SK-N-SH (cell line): ENCODE measurements around the gene SSTR3. TPM values are rescaled to one million over a fixed set of nuclear protein-coding genes. Genes with fewer than 3 reads are reported as not detected.

Experiments used
- CTCF ChIA-PET: fragments of 300-600, 350-600 bp; formaldehyde crosslinking; extraction: SDS; loops from one replicate; lab custom pipeline; 2021; lab: Yijun Ruan, JAX
- POLR2A ChIA-PET: fragments of 350-600 bp; sonication (Branson Sonifier 250); formaldehyde crosslinking; extraction: SDS; loops from one replicate; lab custom pipeline; 2020; ENCODE audit warnings: antibody characterized with exemption, inconsistent platforms; lab: Yijun Ruan, JAX
- DNase-seq: peaks from one replicate; pipeline ENCODE4 v3.0.0; 2012
- H2AFZ ChIP-seq: fragments of 200-600 bp; sonication (generic); 2 replicates; pipeline ENCODE4 v1.8.1; 2016; ENCODE audit warnings: antibody characterized with exemption, mild to moderate bottlenecking, low read depth
- H3F3A ChIP-seq: fragments of 200-600 bp; sonication (generic); replicated peaks from 2 replicates; pipeline ENCODE3; 2016; ENCODE audit warnings: antibody characterized with exemption, mild to moderate bottlenecking; ENCODE audit not compliant: insufficient read depth
- H3K27ac ChIP-seq, 2 experiments: fragments of 200-500 bp in 1 of 2; fragments of 200-600 bp in 1 of 2; sonication (Bioruptor generic) in 1 of 2; sonication (generic), shearing (Covaris generic) in 1 of 2; 2 replicates each; pipeline versions ENCODE4 v1.5.1 to v1.6.1; 2014 to 2016; ENCODE audit warnings: low read depth in 2 of 2, inconsistent platforms in 1 of 2, low read length in 1 of 2, mild to moderate bottlenecking in 1 of 2, mixed read lengths in 1 of 2
- H3K27me3 ChIP-seq: fragments of 200-600 bp; sonication (generic), shearing (Covaris generic); 2 replicates; pipeline ENCODE4 v1.6.1; 2016; ENCODE audit warnings: mixed run types; ENCODE audit not compliant: insufficient read depth
- H3K36me3 ChIP-seq, 2 experiments: fragments of 200-500 bp in 1 of 2; fragments of 200-600 bp in 1 of 2; sonication (Bioruptor generic) in 1 of 2; sonication (generic) in 1 of 2; replicated peaks in 1 of 2; 2 replicates each; pipeline versions ENCODE3 to v1.5.1; 2014 to 2016; ENCODE audit warnings: low read length in 1 of 2, mild to moderate bottlenecking in 1 of 2; ENCODE audit not compliant: insufficient read depth in 2 of 2, control insufficient read depth in 1 of 2
- H3K4me1 ChIP-seq, 2 experiments: fragments of 200-500 bp in 1 of 2; fragments of 200-600 bp in 1 of 2; sonication (Bioruptor generic) in 1 of 2; sonication (generic), shearing (Covaris generic) in 1 of 2; 2 replicates each; pipeline versions ENCODE4 v1.5.1 to v1.6.1; 2014 to 2016; ENCODE audit warnings: low read depth in 1 of 2, low read length in 1 of 2, mixed run types in 1 of 2; ENCODE audit not compliant: insufficient read depth in 2 of 2, control insufficient read depth in 1 of 2
- H3K4me2 ChIP-seq: fragments of 200-600 bp; sonication (generic), shearing (Covaris generic); 2 replicates; pipeline ENCODE4 v1.6.1; 2017; ENCODE audit warnings: mixed run types
- H3K4me3 ChIP-seq, 2 experiments: fragments of 200-500 bp in 1 of 2; fragments of 200-600 bp in 1 of 2; sonication (Bioruptor generic) in 1 of 2; sonication (generic), shearing (Covaris generic) in 1 of 2; 2 replicates each; pipeline versions ENCODE4 v1.5.1 to v1.8.1; 2014 to 2016; ENCODE audit warnings: low read depth in 2 of 2, inconsistent platforms in 1 of 2, low read length in 1 of 2, mild to moderate bottlenecking in 1 of 2, mixed read lengths in 1 of 2, moderate library complexity in 1 of 2
- H3K79me2 ChIP-seq: fragments of 200-600 bp; sonication (generic); 2 replicates; pipeline ENCODE4 v1.8.1; 2017; ENCODE audit warnings: mild to moderate bottlenecking; ENCODE audit not compliant: insufficient read depth
- H3K9ac ChIP-seq: fragments of 200-600 bp; sonication (generic); 2 replicates; pipeline ENCODE4 v1.6.1; 2017; ENCODE audit warnings: mixed run types
- H3K9me2 ChIP-seq: fragments of 200-600 bp; sonication (generic); 2 replicates; pipeline ENCODE4 v1.6.1; 2017; ENCODE audit warnings: mixed run types
- H3K9me3 ChIP-seq: fragments of 200-600 bp; sonication (generic); 2 replicates; pipeline ENCODE4 v1.6.1; 2017; ENCODE audit warnings: mixed run types, mild to moderate bottlenecking, moderate library complexity
- H4K20me1 ChIP-seq: fragments of 200-600 bp; sonication (generic); 2 replicates; pipeline ENCODE4 v1.6.1; 2017; ENCODE audit warnings: mild to moderate bottlenecking, mixed run types; ENCODE audit not compliant: insufficient read depth
- CHD2 ChIP-seq: fragments of 150-350 bp; IDR thresholded peaks from 2 replicates; pipeline ENCODE4 v1.6.1; 2018; ENCODE audit warnings: low read length; ENCODE audit not compliant: partially characterized antibody
- EZH2phosphoT487 ChIP-seq: fragments of 200-600 bp; sonication (generic); IDR thresholded peaks from 2 replicates; pipeline ENCODE4 v1.6.1; 2017; ENCODE audit warnings: low read depth, mixed run types, mild to moderate bottlenecking, antibody characterized with exemption, moderate library complexity, borderline replicate concordance
- GABPA ChIP-seq: IDR thresholded peaks from 2 replicates; pipeline ENCODE4 v1.4.0; 2012; ENCODE audit warnings: low read depth, mild to moderate bottlenecking
- JUND ChIP-seq: IDR thresholded peaks from 2 replicates; pipeline ENCODE4 v1.4.0; 2012
- MXI1 ChIP-seq: IDR thresholded peaks from 2 replicates; pipeline ENCODE4 v1.6.1; 2012; ENCODE audit warnings: mild to moderate bottlenecking, low read depth, low read length, improper control_type of control experiment
- NFIC ChIP-seq: IDR thresholded peaks from 2 replicates; pipeline ENCODE4 v1.4.0; 2012; ENCODE audit warnings: borderline replicate concordance
- POLR2AphosphoS5 ChIP-seq: IDR thresholded peaks from 2 replicates; pipeline ENCODE4 v1.6.1; 2012; ENCODE audit warnings: low read depth, low read length
- REST ChIP-seq: IDR thresholded peaks from 2 replicates; pipeline ENCODE4 v1.6.1; 2012; ENCODE audit warnings: mild to moderate bottlenecking, low read depth, low read length, moderate library complexity
- USF1 ChIP-seq: IDR thresholded peaks from 2 replicates; pipeline ENCODE4 v1.4.0; 2012; ENCODE audit warnings: low read depth, borderline replicate concordance
- ZBTB33 ChIP-seq: IDR thresholded peaks from 2 replicates; pipeline ENCODE4 v1.4.0; 2012; ENCODE audit warnings: low read depth, borderline replicate concordance
- WGBS: methylation state at CpG from one replicate; pipeline ENCODE4 v1.1.6; 2017; ENCODE audit warnings: low lambda C conversion rate; 5-methylcytosine and 5-hydroxymethylcytosine counted together
- polyA plus RNA-seq, 3 experiments: library from polyadenylated mRNA; depleted of rRNA; stranded (reverse); fragments of >200 nt; gene quantifications; 2 replicates each; pipeline ENCODE4 v1.2.3, GENCODE V29; 2012

SSTR3 gene
- polyA plus RNA-seq, 1 of the 3 experiments (the other 2 are of a cell fraction), result not detected

GRCh38 chr22:37177221-37177620, 35.1 kb downstream of the SSTR3 start:
- ChIA-PET POLR2A (interaction anchor here (0.6 to 0.9 kb wide), 2 partner anchors 20 to 33 kb away, joined by 3 read pairs; no protein-coding TSS in a partner anchor), CTCF (interaction anchor here (1.1 to 19.4 kb wide), 5 partner anchors 9 to 415 kb away, joined by 3 to 190 read pairs (median 4); no protein-coding TSS in a partner anchor)
- no peaks in the 10 kb centered on the region for H3K9me2 ChIP-seq
- H3K27me3 ChIP-seq, result no peaks in the 10 kb centered on the region
- H3K36me3 ChIP-seq, result peaks cover 0 to 10% of the 10 kb centered on the region in 2 experiments
- H3K4me1 ChIP-seq, result peaks cover 0 to 41% of the 10 kb centered on the region in 2 experiments; a peak in 1 of 4 replicates
- no peaks in the 10 kb centered on the region for H3K9me3 ChIP-seq
- no peak overlapping the region for H3K4me3 ChIP-seq
- no peak overlapping the region for H3K9ac ChIP-seq
- H3K4me2 ChIP-seq, result no peak overlapping the region
- H3K79me2 ChIP-seq, result no peaks in the 10 kb centered on the region
- H3F3A ChIP-seq, result no peaks in the 10 kb centered on the region
- H2AFZ ChIP-seq, result no peak overlapping the region
- no peaks in the 10 kb centered on the region for H4K20me1 ChIP-seq
- 79% methylated on average over 4 of the region's 5 CpGs for WGBS
- no peak for DNase-seq
- no peak overlapping the region for H3K27ac ChIP-seq
- TF ChIP-seq USF1 (no peak), JUND (no peak), CHD2 (no peak), GABPA (no peak), ZBTB33 (no peak), POLR2AphosphoS5 (no peak), EZH2phosphoT487 (no peak), REST (no peak), MXI1 (no peak), NFIC (no peak)
